Measurements from ENCODE around the gene TTC39C. TPM values are rescaled to one million over a fixed set of nuclear protein-coding genes. Genes with fewer than 3 reads are reported as not detected.

Gene TTC39C
- total and polyA plus RNA-seq, 7 donors, result 0.48 to 2.4 (median 1.2) TPM

- intact Hi-C loops (cut with DNase I), result no loop called here
- TF ChIP-seq CTCF (IDR thresholded peaks at IDR 0.05), result no peak
- Histone ChIP-seq H3K9me3 (no peaks in the 10 kb centered on the region), H3K27ac (no peak overlapping the region), H3K4me1 (no peaks in the 10 kb centered on the region), H3K4me3 (no peak overlapping the region), H3K27me3 (ENCODE audit: insufficient read depth in 3 of 3, low read length in 2 of 3) (no peaks in the 10 kb centered on the region), H3K36me3 (ENCODE audit: insufficient read depth in 1 of 2, low read depth in 1 of 2) (no peaks in the 10 kb centered on the region)
- WGBS, 3 donors, result 93 to 97% (median 95%) methylated on average over 6 of the region's 6 CpGs
- DNase-seq (no peak), ATAC-seq (no peak)
These were observed 44.9 kb upstream of the TTC39C start for GRCh38 chr18:23969664-23970063.

- Histone ChIP-seq H3K27ac (no peak overlapping the region), H3K36me3 (ENCODE audit: insufficient read depth in 1 of 2, low read depth in 1 of 2) (no peaks in the 10 kb centered on the region), H3K4me1 (no peaks in the 10 kb centered on the region), H3K27me3 (ENCODE audit: insufficient read depth in 3 of 3, low read length in 2 of 3) (no peaks in the 10 kb centered on the region), H3K4me3 (no peak overlapping the region), H3K9me3 (no peaks in the 10 kb centered on the region)
- no peak for ATAC-seq
- WGBS, 3 donors, result 76 to 84% (median 83%) methylated on average over 7 of the region's 7 CpGs
- DNase-seq, result no peak
- intact Hi-C loops (cut with DNase I), result no loop called here
- no peak for TF ChIP-seq CTCF (IDR thresholded peaks at IDR 0.05)
These were observed 44.1 kb upstream of the TTC39C start for GRCh38 chr18:23970161-23971096.

GRCh38 chr18:23971097-23971440 is 43.5 kb upstream of the TTC39C start:
- ATAC-seq (no peak), DNase-seq (no peak)
- no peak for TF ChIP-seq CTCF (IDR thresholded peaks at IDR 0.05)
- Histone ChIP-seq H3K36me3 (ENCODE audit: insufficient read depth in 1 of 2, low read depth in 1 of 2) (no peaks in the 10 kb centered on the region), H3K4me1 (no peaks in the 10 kb centered on the region), H3K4me3 (no peak overlapping the region), H3K27ac (no peak overlapping the region), H3K27me3 (ENCODE audit: insufficient read depth in 3 of 3, low read length in 2 of 3) (no peaks in the 10 kb centered on the region), H3K9me3 (no peaks in the 10 kb centered on the region)
- intact Hi-C loops (cut with DNase I), result no loop called here
- 83 to 93% (median 91%) methylated on average over 4 to 5 of the region's 5 CpGs for WGBS, 3 donors

GRCh38 chr18:23971666-23972230 is 42.8 kb upstream of the TTC39C start:
- TF ChIP-seq CTCF (IDR thresholded peaks at IDR 0.05), result no peak
- no peak overlapping the region for H3K27ac ChIP-seq
- intact Hi-C loops (cut with DNase I), result no loop called here
- H3K4me3 ChIP-seq, result no peak overlapping the region
- no peak for DNase-seq
- H3K9me3 ChIP-seq, result no peaks in the 10 kb centered on the region
- no peak for ATAC-seq
- no peaks in the 10 kb centered on the region for H3K36me3 ChIP-seq (ENCODE audit: insufficient read depth in 1 of 2, low read depth in 1 of 2)
- H3K27me3 ChIP-seq (ENCODE audit: insufficient read depth in 3 of 3, low read length in 2 of 3), result no peaks in the 10 kb centered on the region
- 74 to 78% (median 77%) methylated on average over 5 of the region's 5 CpGs for whole genome bisulfite sequencing, 3 donors
- H3K4me1 ChIP-seq, result no peaks in the 10 kb centered on the region
